Calu3 (cell line): ENCODE results near the gene SLC9A4. TPM values are rescaled to one million over a fixed set of nuclear protein-coding genes. Genes with fewer than 3 reads are reported as not detected.

Experiments
- BruUV-seq: library from RNA; stranded (reverse); fragments of 400-500 nt; replicated peaks from 2 replicates; lab custom pipeline; 2021; lab: Mats Ljungman, UMichigan
- CTCF ChIA-PET: fragments of 300-600 bp; sonication (Branson Sonifier 250); formaldehyde crosslinking; loops from one replicate; lab custom pipeline; 2022; ENCODE audit warnings: antibody characterized with exemption; lab: Charles Lee
- DNase-seq: peaks from one replicate; pipeline ENCODE4 v3.0.0; 2022
- H3K27ac Mint-ChIP-seq: one replicate; pipeline ENCODE4 v1.8.0; 2022; ENCODE audit warnings: mixed read lengths; ENCODE audit not compliant: unreplicated experiment
- H3K27me3 Mint-ChIP-seq: one replicate; pipeline ENCODE4 v1.8.0; 2022; ENCODE audit warnings: mixed read lengths; ENCODE audit not compliant: unreplicated experiment
- H3K36me3 Mint-ChIP-seq: one replicate; pipeline ENCODE4 v1.8.0; 2022; ENCODE audit warnings: mild to moderate bottlenecking, moderate library complexity, mixed read lengths; ENCODE audit not compliant: insufficient read depth, unreplicated experiment
- H3K4me1 Mint-ChIP-seq: one replicate; pipeline ENCODE4 v1.8.0; 2022; ENCODE audit warnings: mild to moderate bottlenecking, low read depth, mixed read lengths; ENCODE audit not compliant: unreplicated experiment
- H3K4me3 Mint-ChIP-seq: one replicate; pipeline ENCODE4 v1.8.0; 2022; ENCODE audit warnings: mild to moderate bottlenecking, low read depth, moderate library complexity, mixed read lengths; ENCODE audit not compliant: unreplicated experiment
- H3K9me3 Mint-ChIP-seq: one replicate; pipeline ENCODE4 v1.8.0; 2022; ENCODE audit warnings: low read depth, mixed read lengths; ENCODE audit not compliant: unreplicated experiment
- intact Hi-C: fragments of 100-400 bp; cut with micrococcal nuclease; formaldehyde crosslinking; loops from one replicate; pipeline ENCODE4 v1.10.0; 2022; ENCODE audit not compliant: unreplicated experiment
- total RNA-seq: library from RNA; stranded (reverse); gene quantifications from 2 replicates; pipeline ENCODE4 v1.2.3, GENCODE V29; 2022
- TF ChIP-seq, protein P1 (sequence below): fragments of 200-600 bp; IDR thresholded peaks from one replicate; pipeline ENCODE4 v1.8.0; 2022; ENCODE audit warnings: antibody characterized with exemption; ENCODE audit not compliant: unreplicated experiment

SLC9A4 gene
- total RNA-seq, 1 experiment from 2014 or later: 0.12 TPM

GRCh38 chr2:102461188-102461587 lies 11.8 kb upstream of the SLC9A4 start:
- BruUV-seq: no TSS peak
- TF ChIP-seq, protein P1, sequence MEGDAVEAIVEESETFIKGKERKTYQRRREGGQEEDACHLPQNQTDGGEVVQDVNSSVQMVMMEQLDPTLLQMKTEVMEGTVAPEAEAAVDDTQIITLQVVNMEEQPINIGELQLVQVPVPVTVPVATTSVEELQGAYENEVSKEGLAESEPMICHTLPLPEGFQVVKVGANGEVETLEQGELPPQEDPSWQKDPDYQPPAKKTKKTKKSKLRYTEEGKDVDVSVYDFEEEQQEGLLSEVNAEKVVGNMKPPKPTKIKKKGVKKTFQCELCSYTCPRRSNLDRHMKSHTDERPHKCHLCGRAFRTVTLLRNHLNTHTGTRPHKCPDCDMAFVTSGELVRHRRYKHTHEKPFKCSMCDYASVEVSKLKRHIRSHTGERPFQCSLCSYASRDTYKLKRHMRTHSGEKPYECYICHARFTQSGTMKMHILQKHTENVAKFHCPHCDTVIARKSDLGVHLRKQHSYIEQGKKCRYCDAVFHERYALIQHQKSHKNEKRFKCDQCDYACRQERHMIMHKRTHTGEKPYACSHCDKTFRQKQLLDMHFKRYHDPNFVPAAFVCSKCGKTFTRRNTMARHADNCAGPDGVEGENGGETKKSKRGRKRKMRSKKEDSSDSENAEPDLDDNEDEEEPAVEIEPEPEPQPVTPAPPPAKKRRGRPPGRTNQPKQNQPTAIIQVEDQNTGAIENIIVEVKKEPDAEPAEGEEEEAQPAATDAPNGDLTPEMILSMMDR: no peak
- no peak for DNase-seq
- Mint-ChIP-seq H3K27me3 (peaks cover 48% of the 10 kb centered on the region), H3K4me1 (no peaks in the 10 kb centered on the region), H3K27ac (no peak overlapping the region), H3K36me3 (no peaks in the 10 kb centered on the region), H3K9me3 (no peaks in the 10 kb centered on the region), H3K4me3 (no peak overlapping the region)
- intact Hi-C loops: no loop called here
- CTCF ChIA-PET: interaction anchor here (1.5 kb wide), 1 partner anchor 12 kb away, joined by 6 read pairs; the partner anchor contains the start of gene SLC9A4

DNA sequence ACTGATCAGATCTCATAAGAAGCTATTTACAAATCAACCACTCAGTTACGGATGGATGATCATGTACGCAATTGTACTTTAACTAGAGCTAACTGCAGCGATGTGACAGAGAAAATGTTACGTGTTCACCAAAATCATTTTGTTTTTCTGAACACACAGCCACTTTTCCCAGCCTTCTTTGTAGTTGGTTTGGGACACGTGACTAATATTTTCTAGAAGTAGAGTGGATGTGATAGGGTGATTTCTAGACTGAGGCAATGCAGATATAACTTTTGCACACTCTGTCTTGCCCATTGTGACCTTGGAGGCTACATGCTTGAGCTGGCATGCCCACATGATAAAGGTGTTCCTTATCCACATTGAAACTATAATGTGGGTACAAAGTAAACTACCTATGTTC lies 9.9 kb upstream of the SLC9A4 start:
- no peak for DNase-seq
- Mint-ChIP-seq H3K9me3 (no peaks in the 10 kb centered on the region), H3K4me3 (no peak overlapping the region), H3K27me3 (peaks cover 54% of the 10 kb centered on the region), H3K27ac (no peak overlapping the region), H3K36me3 (no peaks in the 10 kb centered on the region), H3K4me1 (no peaks in the 10 kb centered on the region)
- intact Hi-C loops: no loop called here
- BruUV-seq: no TSS peak
- TF ChIP-seq, protein P1: no peak
- CTCF ChIA-PET: interaction anchor here (0.7 kb wide), 1 partner anchor 11 kb away, joined by 4 read pairs; no protein-coding TSS in a partner anchor

DNA sequence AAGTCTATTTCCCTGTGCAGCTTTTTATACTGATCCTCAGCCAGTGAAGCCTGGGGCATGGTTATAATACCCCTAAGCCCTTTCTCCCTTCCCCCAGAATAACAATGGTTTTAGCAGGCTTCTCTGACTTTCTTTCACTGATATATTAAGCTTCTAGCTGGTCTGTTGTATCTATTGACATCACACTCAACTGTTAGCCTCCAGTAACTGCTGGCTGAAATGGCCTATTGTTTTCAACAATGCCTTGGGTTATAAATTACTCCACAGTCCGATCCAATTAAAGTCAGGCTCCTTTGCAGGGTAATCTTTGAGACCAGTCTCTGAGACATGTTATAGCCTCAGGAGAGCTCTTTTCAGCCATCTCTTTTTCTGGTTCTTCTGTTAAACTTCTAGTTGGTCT lies 2.9 kb upstream of the SLC9A4 start:
- Mint-ChIP-seq H3K4me3 (no peak overlapping the region), H3K36me3 (no peaks in the 10 kb centered on the region), H3K9me3 (peaks cover 7% of the 10 kb centered on the region), H3K4me1 (no peaks in the 10 kb centered on the region), H3K27me3 (peaks cover 27% of the 10 kb centered on the region), H3K27ac (no peak overlapping the region)
- TF ChIP-seq, protein P1: no peak
- no peak for DNase-seq
- CTCF ChIA-PET: no interaction called here
- no TSS peak for BruUV-seq
- intact Hi-C loops: loop anchor here (5.0 kb wide), 1 partner anchor 47 kb away; no protein-coding TSS in a partner anchor

- BruUV-seq: no TSS peak
- CTCF ChIA-PET: interaction anchor here (0.9 to 3.6 kb wide), 11 partner anchors 10 to 230 kb away, joined by 3 to 32 read pairs (median 6); no protein-coding TSS in a partner anchor
Observed at GRCh38 chr2:102473631-102474030, 605 bp downstream of the SLC9A4 start.

More at GRCh38 chr2:102473631-102474030, 605 bp downstream of the SLC9A4 start:
- H3K27me3 Mint-ChIP-seq: peaks cover 16% of the 10 kb centered on the region
- DNase-seq: no peak
- no peak overlapping the region for H3K27ac Mint-ChIP-seq
- no peak overlapping the region for H3K4me3 Mint-ChIP-seq
- peaks cover 10% of the 10 kb centered on the region for H3K9me3 Mint-ChIP-seq
- intact Hi-C loops: loop anchor here (1.0 to 5.0 kb wide), 4 partner anchors 44 to 230 kb away; no protein-coding TSS in a partner anchor
- TF ChIP-seq, protein P1: no peak
- no peaks in the 10 kb centered on the region for H3K36me3 Mint-ChIP-seq
- no peaks in the 10 kb centered on the region for H3K4me1 Mint-ChIP-seq
